Activated CD8-positive, alpha-beta memory T cell treated with anti-CD3 and anti-CD28 coated beads for 48 hours (primary cell): ENCODE measurements around the gene MXRA7.

Experiments
- DNase-seq, 3 experiments: peaks; one replicate each; pipeline ENCODE4 v3.0.0-alpha.2; 2020; ENCODE audit warnings: low read depth in 2 of 3, low spot score in 2 of 3

MXRA7 gene

DNA sequence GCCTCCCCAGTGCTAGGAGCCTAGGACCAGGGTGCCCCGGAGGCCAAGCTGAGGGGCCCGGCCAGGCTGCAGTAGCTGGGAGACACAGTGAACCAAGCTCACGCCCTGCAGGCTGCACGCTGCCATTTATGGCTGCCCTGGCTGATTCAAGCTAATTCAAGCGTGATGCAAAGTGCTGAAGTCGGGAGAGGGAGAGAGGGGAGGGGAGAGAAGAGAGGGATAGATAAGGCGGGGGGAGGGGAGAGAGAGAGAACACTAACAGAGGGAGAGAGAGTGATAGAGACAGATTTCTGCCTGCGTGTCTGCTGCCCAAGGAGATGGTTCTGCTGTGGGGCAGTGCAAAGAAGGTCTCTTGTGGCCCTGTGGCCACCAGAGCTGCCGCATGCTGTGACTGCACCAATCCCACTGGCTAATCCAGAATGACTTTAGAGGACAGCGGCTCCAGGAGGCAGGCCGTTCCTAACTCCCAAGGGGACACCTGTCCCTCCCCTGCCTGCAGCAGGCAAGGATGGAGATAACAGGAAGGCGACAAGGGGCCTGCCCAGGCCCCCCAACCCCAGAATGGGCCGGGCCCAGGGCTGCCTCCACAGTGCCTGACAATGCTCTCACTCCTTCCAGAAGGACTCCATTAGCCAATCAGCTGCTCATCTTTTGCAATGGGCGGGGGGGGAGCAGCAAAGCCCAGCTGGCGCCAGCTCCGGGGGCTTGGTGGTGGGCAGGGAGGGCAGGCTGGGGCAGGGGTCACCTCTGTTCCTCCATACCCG, 12.9 kb downstream of the MXRA7 start:
- no peak for DNase-seq

DNA sequence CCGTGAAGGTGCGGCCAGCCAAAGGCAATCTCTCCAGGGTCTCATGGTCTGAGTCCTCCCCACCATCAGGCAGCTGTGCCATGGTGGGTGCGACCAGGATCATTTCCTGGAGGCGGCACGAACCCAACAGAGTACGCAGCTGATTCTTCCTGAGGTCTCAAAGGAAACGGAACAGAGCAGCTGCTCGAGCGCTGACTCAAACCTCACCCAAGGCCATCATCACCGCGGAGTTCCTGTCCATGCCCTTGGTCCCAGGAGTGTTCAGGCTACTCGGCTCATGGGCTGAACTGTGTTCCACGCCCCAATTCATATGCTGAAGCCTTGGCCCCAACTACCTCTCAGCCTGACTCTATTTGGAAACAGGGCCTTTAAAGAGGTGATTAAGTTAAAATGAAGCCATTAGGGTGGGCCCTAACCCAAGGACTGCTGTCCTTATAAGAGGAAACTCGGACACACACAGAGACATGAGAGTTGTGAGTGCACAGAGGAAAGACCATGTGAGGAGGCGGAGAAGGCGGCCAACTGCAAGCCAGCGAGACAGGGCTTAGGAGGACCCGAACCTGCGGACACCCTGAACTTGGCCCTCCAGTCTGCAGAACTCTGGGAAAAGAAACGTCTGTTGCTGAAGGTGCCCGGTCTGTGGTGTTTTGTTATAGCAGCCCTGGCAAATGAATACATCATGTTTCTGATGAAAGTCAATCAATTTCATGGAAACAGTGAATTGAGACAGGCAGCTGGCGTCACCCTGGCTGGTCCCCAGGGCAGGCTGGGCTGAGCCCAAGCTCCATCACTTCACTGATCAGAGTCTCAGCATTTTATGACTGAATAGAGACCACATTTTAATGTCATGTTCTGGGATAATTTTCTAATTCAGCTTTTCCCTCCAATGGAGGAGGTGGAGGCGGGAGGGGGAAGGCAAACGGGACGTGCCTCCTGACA, 13.7 kb downstream of the MXRA7 start:
- DNase-seq = no peak

DNA sequence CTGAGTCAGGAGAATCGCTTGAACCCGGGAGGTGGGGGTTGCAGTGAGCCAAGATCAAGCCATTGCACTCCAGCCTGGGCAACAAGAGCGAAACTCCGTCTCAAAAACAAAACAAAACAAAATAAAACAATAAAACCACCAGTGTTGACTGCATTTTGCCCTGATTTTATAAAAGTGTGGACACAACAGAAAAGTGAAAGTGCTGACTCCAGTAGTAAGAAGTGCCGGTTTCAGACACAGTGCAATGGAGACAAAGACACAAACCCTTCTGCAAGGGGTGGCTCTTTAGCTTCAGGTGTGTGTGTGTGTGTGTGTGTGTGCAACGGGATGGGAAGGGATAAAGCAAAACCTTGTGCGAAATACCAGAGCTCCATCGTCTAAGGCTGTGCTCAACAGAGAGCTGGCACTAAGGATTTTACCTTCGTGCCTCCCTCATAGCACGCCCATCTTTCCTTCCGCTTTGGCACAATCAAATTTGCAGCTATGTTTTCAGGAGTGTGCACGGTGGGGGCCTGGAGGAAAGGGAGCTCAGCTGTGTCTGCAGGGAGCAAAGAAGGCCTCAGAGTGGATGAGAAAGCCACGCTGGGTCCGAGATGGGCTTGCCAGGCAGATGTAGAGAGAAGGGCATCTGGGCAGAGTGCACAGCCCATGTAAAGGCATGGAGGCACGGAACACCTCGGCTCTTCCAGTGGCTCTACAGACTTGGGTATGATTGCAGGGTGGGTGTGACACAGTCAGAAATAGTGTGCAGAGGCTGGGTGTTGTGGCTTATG, 15.5 kb downstream of the MXRA7 start:
- no peak for DNase-seq

DNA sequence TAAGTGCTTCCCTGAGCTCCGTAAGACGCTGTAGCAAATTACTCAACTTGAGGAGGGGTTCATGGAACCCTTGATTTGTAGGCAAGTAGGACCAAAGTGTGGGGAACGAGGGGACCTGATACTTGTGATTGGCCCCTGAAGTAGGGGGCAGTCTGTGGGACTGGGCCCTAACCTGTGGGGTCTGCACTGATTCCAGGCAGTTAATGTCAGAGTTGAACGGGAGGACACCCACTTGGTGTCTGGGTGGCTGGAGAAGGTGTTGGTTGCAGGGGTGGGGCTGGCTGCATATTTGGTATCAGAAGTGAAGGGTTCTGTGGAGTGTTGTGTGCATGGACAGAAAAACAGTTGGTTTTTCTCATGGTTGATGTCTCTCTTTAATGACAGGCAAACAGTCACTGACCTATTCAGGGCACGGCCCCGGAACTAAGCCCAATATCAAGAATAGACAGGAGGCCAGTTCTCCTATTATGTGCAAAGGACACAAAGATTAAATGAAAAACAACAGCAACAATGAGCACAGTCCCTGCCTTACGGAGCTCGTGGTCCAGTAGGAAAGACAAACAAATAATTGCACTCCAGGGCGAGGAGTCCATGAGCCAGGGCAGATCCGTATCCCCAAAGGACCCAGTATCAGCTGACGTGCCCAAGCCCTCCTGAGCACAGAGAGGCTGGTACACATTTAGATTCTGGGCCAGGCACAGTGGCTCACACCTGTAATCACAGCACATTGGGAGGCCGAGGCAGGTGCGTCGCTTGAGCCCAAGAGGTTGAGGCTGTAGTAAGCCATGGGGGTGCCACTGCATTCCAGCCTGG, 19.2 kb downstream of the MXRA7 start:
- no peak for DNase-seq

DNA sequence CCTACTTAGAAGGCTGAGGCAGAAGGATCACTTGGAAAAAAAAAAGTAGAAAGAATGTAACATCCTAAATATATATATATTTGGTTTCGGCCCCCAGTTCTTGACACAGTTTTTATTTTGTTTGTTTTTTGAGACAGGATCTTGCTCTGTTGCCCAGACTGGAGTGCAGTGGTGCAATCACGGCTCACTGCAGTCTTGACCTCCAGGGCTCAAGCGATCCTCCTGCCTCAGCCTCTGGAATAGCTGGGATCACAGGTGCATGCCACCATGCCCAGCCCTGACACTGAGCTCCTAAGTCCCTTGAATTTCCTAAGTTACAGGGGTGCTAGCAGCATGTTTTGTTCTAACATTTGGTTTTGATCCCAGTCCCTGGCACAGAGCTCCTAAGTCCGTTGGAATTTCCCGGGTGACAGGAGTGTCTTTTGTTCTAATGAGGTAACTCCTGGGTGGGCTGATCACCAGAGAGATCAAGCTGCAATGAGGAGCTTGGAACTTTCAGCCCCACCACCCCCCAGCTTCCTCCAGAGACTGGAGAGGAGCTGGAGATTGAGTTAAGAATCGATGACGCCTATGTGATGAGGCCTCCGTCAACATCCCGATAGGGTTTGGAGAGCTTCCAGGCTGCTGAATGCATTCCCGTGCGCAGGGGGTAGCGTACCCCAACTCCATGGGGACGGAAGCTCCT, 20.0 kb downstream of the MXRA7 start:
- no peak for DNase-seq

DNA sequence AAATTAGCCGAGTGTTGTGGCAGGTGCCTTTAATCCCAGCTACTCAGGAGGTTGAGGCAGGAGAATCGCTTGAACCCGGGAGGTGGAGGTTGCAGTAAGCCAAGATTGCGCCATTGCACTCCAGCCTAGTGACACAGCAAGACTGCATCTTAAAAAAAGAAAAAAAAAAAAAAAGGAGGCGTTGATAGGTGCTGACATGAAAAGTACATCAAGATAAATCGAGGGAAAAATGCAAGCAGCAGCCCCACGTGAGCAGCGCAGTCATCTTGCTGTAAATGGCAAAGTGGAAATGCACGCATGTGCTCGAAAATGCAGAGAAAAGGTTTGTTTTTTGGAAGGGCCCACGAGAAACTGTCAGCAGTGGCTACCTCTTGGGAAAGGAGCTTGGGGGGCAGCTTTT, 20.9 kb downstream of the MXRA7 start:
- no peak for DNase-seq

DNA sequence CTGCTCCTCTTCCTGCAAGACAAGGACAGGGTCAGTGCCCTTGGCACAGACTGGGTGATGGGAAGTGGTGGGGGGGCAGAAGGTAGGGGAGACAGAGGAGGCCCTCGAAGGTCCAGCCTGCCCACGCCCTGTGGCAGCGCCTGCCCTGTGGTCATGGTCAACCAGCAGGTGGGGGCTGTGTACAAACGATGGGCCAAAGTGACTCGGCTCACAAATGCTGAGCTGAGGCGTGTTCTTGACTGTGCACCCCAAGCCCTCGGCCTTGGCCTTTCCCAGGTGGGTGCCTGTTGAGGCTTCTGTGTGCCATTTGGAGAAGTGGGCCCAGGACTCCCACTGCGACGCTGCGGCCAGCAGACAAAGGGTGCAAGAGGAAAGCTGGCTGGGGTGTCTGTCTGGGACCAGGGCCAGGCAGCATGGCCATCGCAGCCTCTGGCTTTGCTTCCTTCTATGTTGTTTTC, 22.6 kb downstream of the MXRA7 start:
- DNase-seq = no peak

DNA sequence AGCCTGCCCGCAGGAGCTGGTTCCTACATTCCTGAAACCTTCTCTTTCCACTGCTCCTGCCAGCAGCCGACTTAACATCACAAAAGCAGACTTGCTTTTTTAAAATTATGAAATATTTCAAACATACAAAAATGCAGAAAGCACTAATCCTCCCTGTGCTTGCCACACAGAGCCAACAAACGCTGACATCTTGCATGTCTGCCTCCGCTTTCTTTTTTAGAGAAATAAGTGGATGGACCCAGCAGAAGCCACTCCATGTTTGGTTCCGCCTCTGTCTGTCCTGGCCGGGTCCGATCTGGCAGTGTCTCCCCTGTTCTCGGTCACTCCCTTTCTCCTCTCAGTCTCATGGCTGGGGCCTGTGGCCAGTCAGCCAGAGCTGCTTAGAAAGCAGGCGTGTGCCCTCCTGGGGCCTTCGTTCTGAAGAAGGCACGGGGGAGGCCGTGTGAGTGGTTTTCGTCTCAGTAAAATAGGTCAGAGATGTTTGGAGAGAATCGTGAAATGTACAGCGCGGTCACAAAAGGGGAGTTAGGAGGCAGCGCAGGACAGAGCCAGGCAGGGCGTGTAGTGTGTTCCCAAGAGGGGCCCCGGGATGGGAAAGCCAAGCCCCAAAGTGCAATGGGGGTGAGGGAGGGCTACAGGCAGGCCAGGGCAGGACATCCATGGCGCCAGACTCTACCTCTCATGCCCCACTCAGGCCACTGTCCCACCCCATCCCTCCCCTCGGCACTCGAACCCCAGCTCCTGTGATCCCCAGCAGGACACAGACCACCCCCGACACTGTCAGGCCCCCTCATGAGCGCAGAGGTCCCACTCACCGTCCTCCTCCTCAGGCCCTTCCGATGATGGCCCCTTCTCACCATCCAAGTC, 23.2 kb downstream of the MXRA7 start:
- no peak for DNase-seq

DNA sequence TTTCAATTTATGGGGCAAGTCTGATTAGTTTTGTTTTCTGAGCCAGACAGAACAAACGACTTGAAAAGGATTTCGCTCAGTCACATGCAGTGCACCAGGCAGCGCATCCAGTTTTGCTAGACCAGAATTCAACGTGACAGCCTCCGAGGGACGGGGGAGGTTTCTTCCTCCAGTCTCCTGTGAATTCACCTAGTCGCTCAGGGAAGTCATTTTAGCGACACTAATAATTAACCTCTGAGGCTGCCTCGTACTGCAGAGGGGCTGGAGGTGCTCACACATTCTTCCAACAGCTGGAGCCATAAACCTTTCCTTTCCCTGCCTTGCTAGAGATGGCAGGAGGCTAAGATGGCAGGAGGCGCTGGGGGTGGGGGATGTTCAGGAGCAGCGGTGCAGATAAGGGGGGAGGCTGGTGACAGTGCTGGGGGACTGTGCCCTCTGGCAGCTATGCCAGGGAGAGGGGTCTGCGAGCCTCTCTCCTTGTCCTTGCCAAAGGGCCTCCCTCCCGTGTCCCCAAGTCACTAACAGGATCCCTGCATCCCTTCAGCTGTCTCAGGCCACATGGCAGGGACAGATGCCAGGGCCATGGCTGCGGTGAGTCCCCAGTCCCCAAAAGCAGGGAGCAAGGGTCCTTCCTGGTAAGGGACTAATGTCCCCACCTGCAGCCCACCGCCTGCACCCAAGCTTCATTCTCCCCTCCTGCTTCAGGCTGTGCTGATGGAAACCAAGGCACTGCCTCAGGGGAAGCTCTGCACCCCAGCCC, 24.0 kb downstream of the MXRA7 start:
- no peak for DNase-seq

DNA sequence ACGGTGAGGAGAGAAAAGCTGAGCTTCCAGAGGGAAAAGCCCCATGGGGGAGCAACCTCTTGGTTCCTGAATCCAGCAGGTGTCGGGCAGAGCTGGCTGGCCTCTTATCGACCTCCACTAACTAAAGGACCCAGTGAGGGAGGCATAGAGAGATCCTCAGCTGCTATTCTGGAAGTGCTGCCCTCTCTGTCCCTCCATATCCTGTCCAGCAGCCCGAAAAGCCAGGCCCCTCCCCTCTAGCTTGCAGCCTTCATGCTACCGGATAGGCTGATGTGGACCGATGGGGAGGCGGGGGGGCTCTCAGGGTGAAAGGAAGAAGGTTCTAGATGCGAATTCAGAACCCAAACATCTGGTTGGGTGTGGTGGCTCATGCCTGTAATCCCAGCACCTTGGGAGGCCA, 24.9 kb downstream of the MXRA7 start:
- no peak for DNase-seq

DNA sequence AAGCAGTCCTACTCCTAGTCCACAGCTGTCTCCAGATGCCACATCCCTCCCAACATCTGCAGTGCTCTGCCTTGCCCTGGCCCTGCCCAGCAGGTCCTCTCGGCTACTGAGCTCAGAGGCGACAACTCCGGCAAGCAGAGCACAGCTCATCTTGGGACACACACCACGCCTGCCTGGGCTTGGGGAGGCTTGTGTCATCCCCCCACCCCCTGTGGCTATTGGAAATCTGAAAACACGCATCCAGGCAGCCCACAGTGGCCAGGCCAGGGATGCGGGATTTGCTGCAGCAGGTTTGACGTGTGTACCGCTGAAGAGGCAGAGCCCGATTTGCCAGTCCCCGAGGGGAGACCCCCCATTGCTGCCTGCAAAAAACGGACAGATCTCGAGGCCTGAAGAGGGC, 25.4 kb downstream of the MXRA7 start:
- no peak for DNase-seq

DNA sequence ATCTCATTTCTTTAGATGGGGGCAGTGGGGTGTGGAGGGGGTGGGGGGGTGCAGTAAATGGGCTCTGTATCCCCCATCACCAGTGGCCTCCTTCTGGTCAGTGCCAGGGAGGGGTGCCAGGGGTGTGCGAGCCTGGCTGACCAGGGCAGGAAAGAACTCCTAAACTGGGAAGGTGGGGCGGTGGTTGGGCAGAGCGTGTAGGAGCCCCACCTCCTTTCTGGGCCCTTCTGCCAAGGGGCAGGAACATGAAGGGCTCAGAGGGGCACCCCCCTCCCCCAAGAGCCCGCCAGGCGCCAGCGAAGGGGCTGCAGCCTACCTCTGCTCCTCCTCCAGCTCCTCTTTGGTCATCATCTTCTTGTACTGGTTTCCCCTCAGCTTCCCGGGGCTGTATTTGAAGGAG, 26.0 kb downstream of the MXRA7 start:
- DNase-seq = no peak

DNA sequence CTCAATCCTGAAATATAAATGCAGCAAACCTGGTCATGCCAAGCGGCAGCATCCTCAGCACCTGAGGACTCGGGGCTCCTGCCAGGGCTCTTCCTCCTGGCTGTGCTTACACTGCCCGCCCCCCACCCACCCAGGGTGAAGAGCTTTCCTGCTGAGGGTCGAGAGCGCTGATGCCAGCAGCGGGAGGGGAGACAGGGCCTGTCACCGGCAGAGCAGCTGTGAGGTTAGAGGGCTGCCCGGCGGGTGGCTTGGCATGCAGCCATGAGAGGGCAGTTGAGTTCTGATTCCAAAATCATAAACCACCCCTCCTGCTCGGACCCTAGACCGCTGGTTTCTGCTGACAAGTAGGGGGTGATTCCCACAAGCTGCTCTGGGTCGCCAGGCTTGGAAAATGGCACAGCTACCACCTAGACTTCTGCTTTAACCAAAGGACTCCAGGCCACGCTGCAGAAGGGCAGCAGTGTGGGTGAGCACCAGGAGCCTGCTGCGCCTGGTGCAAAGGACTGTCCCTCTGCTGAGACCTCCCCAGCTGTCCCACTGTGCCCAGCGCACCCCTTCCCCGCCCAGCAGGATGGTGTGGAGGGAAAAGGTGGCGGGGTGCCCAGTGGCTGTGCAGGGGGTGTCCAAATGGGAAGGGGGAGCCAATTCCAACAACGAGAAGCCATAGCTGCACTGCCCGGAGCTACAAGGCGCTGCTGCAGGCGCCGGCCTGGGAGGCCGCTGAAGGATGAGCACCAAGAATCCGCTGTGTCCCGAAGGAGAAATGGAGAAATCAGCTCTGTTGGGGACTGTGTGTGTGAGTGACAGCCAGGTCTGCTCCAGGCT, 26.6 kb downstream of the MXRA7 start:
- no peak for DNase-seq

DNA sequence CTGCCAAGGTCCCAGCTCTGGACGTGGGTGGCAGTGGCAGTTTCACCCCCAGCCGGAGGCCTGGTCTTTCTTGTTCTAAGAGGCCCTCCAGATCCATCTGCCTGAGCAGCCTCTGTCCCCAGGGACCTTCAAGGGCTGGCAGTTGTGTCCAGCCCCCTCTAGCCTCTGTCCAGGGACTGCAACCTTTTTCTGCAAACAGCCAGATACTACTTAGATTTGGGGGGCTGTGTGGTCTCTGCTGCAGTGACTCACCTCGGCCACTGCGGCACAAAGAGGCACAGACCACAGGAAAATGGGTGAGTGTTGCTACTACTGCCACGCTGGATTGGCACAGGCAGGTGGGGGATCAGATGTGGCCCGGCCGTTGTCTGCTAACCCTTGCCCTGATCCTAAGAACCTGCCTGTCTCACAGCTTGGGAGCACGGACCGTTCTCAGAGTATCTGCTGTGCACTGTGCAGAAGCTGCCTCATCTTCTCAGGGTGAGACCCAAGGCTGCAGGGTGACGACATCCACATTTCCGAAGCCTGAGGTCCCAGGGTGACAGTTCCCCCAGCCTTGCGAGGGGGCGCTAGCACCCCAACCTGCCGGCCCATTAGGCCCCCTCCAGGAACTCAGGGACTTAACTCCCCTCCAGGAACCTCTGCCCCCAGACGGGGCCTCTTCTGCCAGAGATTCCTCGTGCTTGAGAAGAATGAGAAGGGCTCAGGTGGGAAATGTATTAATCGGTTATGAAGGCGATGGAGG, 27.6 kb downstream of the MXRA7 start:
- no peak for DNase-seq

DNA sequence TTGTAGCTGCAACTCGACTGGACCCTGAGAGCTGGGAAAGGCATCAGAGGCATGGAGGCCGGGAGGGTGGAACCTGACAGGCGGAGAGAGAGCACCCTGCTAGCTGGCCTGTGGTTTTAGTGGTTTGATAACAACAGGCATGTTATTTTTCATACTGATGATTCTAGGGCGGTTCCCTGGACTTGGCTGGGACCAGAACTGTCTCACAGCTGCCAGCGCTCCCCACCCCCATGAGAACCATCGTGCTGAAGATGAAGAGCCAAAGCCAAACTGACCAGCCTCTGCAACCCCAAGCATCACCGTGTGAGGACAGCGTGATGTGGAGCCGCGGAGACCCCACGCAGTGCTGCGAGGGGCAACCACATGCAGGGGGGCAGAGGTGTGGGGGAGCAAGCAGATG, 28.5 kb downstream of the MXRA7 start:
- no peak for DNase-seq

DNA sequence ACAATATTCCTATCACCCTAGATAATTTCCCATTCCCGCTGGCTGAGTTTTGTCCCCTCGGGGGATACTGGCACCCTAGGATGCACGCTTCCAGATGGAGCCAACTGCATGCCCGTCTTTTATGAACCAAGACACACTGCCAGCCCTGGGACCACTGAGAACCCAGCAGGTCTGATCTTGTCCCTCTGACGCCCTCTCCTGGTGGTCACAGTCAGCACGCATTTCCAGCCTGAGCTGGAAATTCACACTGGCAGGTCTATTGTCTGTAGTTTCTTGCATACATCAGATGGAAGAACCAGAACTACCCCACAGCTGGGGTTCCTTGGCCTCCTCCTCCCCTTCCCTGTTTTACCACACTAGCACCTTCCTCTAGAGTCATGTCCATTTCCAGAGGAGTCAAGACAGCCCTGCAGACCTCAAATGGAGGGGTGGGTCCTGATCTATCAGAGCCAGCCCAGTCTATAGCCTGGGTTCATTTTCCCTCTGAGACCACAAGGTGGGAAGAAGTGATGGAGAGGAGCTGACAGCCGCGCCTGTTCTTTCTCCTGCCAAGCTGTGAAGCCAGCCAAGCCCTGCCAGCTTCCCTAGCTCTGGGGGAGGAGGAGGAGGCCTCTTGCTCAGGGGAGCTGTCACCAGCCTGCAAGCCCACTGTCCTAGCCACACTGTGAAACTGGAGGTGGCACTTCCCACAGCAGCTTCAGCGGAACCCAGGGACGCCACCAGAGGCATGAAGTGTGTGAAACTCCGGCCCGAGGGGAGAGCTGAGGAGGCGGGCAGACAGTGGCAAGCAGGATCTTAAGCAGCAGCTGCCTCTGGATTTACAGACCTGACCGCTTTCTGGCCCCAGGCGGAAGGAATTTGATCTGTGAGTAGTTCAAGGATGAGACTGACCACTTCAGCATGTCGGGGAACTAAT, 29.3 kb downstream of the MXRA7 start:
- DNase-seq = peak in 2 of 3 experiments; percentile 22 to 30
